ENCODE results near the gene PRR33. TPM values are rescaled to one million over a fixed set of nuclear protein-coding genes. Genes with fewer than 3 reads are reported as not detected.

The PRR33 gene
- total and polyA plus RNA-seq, 9 of the 15 experiments (the other 6 are each of a cell fraction or from before 2014, with no cell fraction given), result not detected

- TF ChIP-seq, protein P1, sequence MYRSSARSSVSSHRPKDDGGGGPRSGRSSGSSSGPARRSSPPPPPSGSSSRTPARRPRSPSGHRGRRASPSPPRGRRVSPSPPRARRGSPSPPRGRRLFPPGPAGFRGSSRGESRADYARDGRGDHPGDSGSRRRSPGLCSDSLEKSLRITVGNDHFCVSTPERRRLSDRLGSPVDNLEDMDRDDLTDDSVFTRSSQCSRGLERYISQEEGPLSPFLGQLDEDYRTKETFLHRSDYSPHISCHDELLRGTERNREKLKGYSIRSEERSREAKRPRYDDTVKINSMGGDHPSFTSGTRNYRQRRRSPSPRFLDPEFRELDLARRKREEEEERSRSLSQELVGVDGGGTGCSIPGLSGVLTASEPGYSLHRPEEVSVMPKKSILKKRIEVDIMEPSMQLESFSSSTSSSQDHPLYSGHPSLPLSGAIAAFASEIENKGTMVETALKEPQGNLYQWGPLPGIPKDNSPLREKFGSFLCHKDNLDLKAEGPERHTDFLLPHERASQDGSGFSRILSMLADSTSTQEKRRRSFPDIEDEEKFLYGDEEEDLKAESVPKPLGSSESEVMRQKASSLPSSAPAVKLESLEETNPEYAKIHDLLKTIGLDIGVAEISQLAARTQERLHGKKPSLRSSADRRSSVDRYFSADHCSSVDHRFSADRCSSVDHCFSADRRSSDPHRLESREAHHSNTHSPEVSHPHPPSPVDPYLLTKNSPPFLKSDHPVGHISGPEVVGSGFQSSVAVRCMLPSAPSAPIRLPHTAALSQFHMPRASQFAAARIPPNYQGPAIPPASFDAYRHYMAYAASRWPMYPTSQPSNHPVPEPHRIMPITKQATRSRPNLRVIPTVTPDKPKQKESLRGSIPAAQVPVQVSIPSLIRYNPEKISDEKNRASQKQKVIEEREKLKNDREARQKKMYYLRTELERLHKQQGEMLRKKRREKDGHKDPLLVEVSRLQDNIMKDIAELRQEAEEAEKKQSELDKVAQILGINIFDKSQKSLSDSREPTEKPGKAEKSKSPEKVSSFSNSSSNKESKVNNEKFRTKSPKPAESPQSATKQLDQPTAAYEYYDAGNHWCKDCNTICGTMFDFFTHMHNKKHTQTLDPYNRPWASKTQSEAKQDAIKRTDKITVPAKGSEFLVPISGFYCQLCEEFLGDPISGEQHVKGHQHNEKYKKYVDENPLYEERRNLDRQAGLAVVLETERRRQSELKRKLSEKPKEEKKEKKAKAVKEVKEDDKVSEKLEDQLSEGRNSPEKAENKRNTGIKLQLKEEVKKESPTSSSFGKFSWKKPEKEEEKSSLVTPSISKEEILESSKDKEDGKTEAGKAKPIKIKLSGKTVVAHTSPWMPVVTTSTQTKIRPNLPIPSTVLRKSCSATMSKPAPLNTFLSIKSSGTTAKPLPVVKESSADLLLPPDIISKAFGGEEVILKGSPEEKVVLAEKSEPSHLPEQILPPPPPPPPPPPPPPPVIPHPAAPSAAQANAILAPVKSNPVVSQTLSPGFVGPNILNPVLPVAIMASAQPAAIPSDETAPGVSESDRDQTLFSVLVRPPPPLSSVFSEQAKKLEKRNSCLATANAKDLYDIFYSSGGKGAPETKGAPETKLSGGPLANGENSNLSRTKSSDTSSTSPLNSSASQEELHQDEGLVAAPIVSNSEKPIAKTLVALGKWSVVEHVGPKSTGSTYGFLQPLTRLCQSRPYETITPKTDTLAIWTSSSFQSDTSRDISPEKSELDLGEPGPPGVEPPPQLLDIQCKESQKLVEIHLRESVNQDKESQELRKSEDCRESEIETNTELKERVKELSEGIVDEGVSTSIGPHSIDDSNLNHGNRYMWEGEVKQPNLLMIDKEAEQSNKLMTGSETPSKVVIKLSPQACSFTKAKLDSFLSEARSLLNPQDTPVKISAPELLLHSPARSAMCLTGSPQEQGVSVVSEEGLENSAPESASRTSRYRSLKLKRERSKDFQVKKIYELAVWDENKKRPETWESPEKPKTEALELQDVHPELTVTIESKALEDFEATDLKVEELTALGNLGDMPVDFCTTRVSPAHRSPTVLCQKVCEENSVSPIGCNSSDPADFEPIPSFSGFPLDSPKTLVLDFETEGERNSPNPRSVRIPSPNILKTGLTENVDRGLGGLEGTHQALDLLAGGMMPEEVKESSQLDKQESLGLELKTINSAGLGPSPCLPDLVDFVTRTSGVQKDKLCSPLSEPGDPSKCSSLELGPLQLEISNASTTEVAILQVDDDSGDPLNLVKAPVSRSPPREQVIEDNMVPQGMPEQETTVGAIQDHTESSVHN (IDR thresholded peaks at IDR 0.05; ENCODE audit: borderline replicate concordance in 1 of 2, low read depth in 1 of 2), result no peak
- TF ChIP-seq ZNF609 (CRISPR knock-in tag; IDR thresholded peaks at IDR 0.05; ENCODE audit: borderline replicate concordance), result no peak
- no peak for TF ChIP-seq KAT8 (IDR thresholded peaks at IDR 0.05; ENCODE audit: low read depth)
- TF ChIP-seq, protein P2, sequence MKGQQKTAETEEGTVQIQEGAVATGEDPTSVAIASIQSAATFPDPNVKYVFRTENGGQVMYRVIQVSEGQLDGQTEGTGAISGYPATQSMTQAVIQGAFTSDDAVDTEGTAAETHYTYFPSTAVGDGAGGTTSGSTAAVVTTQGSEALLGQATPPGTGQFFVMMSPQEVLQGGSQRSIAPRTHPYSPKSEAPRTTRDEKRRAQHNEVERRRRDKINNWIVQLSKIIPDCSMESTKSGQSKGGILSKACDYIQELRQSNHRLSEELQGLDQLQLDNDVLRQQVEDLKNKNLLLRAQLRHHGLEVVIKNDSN (CRISPR knock-in tag; IDR thresholded peaks at IDR 0.05), result no peak
- peak; percentile 61; the same call in 1 of the 2 replicates for TF ChIP-seq ZNF175 (CRISPR knock-in tag; IDR thresholded peaks at IDR 0.05; ENCODE audit: low read depth)
- no peak for TF ChIP-seq SAFB2 (IDR thresholded peaks at IDR 0.05; ENCODE audit: borderline replicate concordance, low read depth, low read length, severe bottlenecking)
- 0 out of 2 replicates have a peak, but pooled peaks have one; percentile 41 for TF ChIP-seq ZBTB9 (CRISPR knock-in tag; IDR thresholded peaks at IDR 0.05)
- TF ChIP-seq ELK3 (CRISPR knock-in tag; IDR thresholded peaks at IDR 0.05), result no peak
Observed at GRCh38 chr11:1844221-1845094, 47.2 kb downstream of the PRR33 start (continued).

All from K562 (cell line).